IMR-90 (cell line): ENCODE results near the gene SLC2A11. TPM values are rescaled to one million over a fixed set of nuclear protein-coding genes. Genes with fewer than 3 reads are reported as not detected.
A peak's percentile ranks its signal among the peaks of the same experiment; 100 is the strongest.

Source experiments
- ATAC-seq: fragments of 200-7000 bp; cut with Tn5 transposase; 2 replicates; pipeline ENCODE4 v1.9.1; 2020; ENCODE audit warnings: low read depth, mild to moderate bottlenecking, moderate library complexity
- BruUV-seq: library from RNA; stranded (reverse); fragments of 400-500 nt; replicated peaks from 2 replicates; lab custom pipeline; 2021; lab: Mats Ljungman, UMichigan
- CTCF ChIA-PET: fragments of 300-600 bp; formaldehyde crosslinking; extraction: SDS; loops from one replicate; lab custom pipeline; 2021; ENCODE audit warnings: antibody characterized with exemption; lab: Yijun Ruan, JAX
- POLR2A ChIA-PET: fragments of 300-600 bp; sonication (Branson Sonifier 250); formaldehyde crosslinking; loops from one replicate; lab custom pipeline; 2022; ENCODE audit warnings: antibody characterized with exemption; ENCODE audit not compliant: unreplicated experiment; lab: Charles Lee
- DNase-seq: peaks from one replicate; pipeline ENCODE4 v3.0.0; 2013
- H2AFZ ChIP-seq: replicated peaks from 2 replicates; pipeline ENCODE3; 2013; ENCODE audit warnings: low read length, mild to moderate bottlenecking; ENCODE audit not compliant: poor library complexity
- H2AK5ac ChIP-seq: 2 replicates; pipeline ENCODE4 v1.6.1; 2013; ENCODE audit warnings: low read depth, low read length, inconsistent platforms
- H2AK9ac ChIP-seq: replicated peaks from 2 replicates; pipeline ENCODE3; 2013; ENCODE audit warnings: mild to moderate bottlenecking, low read depth, low read length, moderate library complexity; ENCODE audit not compliant: poor library complexity
- H2BK120ac ChIP-seq: 2 replicates; pipeline ENCODE4 v1.6.1; 2013; ENCODE audit warnings: low read depth, low read length, inconsistent platforms
- H2BK15ac ChIP-seq: 3 replicates; pipeline ENCODE4 v1.6.1; 2013; ENCODE audit warnings: low read depth, low read length, inconsistent platforms
- H2BK20ac ChIP-seq: 2 replicates; pipeline ENCODE4 v1.6.1; 2013; ENCODE audit warnings: low read depth, mild to moderate bottlenecking, inconsistent platforms, low read length, moderate library complexity
- H2BK5ac ChIP-seq: 2 replicates; pipeline ENCODE4 v1.6.1; 2013; ENCODE audit warnings: mild to moderate bottlenecking, low read depth, low read length, inconsistent platforms; ENCODE audit not compliant: poor library complexity, severe bottlenecking
- H3K14ac ChIP-seq: replicated peaks from 2 replicates; pipeline ENCODE4 v1.6.1; 2013; ENCODE audit warnings: low read depth, low read length, inconsistent platforms
- H3K18ac ChIP-seq: 2 replicates; pipeline ENCODE4 v1.6.1; 2013; ENCODE audit warnings: low read depth, low read length, control low read depth
- H3K23ac ChIP-seq: 2 replicates; pipeline ENCODE4 v1.6.1; 2013; ENCODE audit warnings: low read depth, low read length, inconsistent platforms
- H3K27ac ChIP-seq: 2 replicates; pipeline ENCODE4 v1.5.1; 2013; ENCODE audit warnings: mild to moderate bottlenecking, control low read depth, low read length; ENCODE audit not compliant: insufficient read depth
- H3K27me3 ChIP-seq: 2 replicates; pipeline ENCODE4 v1.6.1; 2013; ENCODE audit warnings: low read length; ENCODE audit not compliant: control insufficient read depth, insufficient read depth
- H3K36me3 ChIP-seq: 2 replicates; pipeline ENCODE4 v1.6.1; 2013; ENCODE audit warnings: low read length, mixed read lengths; ENCODE audit not compliant: control insufficient read depth, insufficient read depth
- H3K4ac ChIP-seq: 2 replicates; pipeline ENCODE4 v1.6.1; 2013; ENCODE audit warnings: low read depth, low read length, inconsistent platforms
- H3K4me1 ChIP-seq: 2 replicates; pipeline ENCODE4 v1.6.1; 2013; ENCODE audit warnings: low read length, mixed read lengths; ENCODE audit not compliant: control insufficient read depth, insufficient read depth
- H3K4me2 ChIP-seq: 2 replicates; pipeline ENCODE4 v1.6.1; 2013; ENCODE audit warnings: low read depth, mild to moderate bottlenecking, control low read depth, low read length, moderate library complexity
- H3K4me3 ChIP-seq: 2 replicates; pipeline ENCODE4 v1.5.1; 2013; ENCODE audit warnings: low read depth, mild to moderate bottlenecking, control low read depth, low read length, moderate library complexity; ENCODE audit not compliant: insufficient read depth
- H3K56ac ChIP-seq: 2 replicates; pipeline ENCODE4 v1.6.1; 2013; ENCODE audit warnings: low read length, inconsistent platforms; ENCODE audit not compliant: insufficient read depth; ENCODE audit errors: extremely low read depth
- H3K79me1 ChIP-seq, 2 experiments: 2 replicates each; pipeline ENCODE4 v1.6.1; 2013; ENCODE audit warnings: low read length in 2 of 2, inconsistent platforms in 1 of 2, low read depth in 1 of 2
- H3K9ac ChIP-seq: 2 replicates; pipeline ENCODE4 v1.6.1; 2013; ENCODE audit warnings: low read depth, low read length, control low read depth
- H3K9me1 ChIP-seq: 2 replicates; pipeline ENCODE4 v1.6.1; 2013; ENCODE audit warnings: low read length, inconsistent platforms; ENCODE audit not compliant: insufficient read depth
- H3K9me3 ChIP-seq: 2 replicates; pipeline ENCODE4 v1.6.1; 2013; ENCODE audit warnings: low read length; ENCODE audit not compliant: control insufficient read depth, insufficient read depth
- H4K20me1 ChIP-seq: 2 replicates; pipeline ENCODE4 v1.6.1; 2013; ENCODE audit warnings: low read length, inconsistent platforms; ENCODE audit not compliant: insufficient read depth
- H4K5ac ChIP-seq: 2 replicates; pipeline ENCODE4 v1.6.1; 2013; ENCODE audit warnings: mild to moderate bottlenecking, low read depth, low read length, control low read depth
- H4K8ac ChIP-seq, 2 experiments: 2 replicates each; pipeline ENCODE4 v1.6.1; 2013; ENCODE audit warnings: low read depth in 2 of 2, low read length in 2 of 2, control low read depth in 1 of 2, inconsistent platforms in 1 of 2
- H4K91ac ChIP-seq: 2 replicates; pipeline ENCODE4 v1.6.1; 2013; ENCODE audit warnings: low read depth, low read length, inconsistent platforms; ENCODE audit not compliant: insufficient read depth
- USF2 ChIP-seq: fragments of 150-350 bp; IDR thresholded peaks from 2 replicates; pipeline ENCODE4 v1.6.1; 2017; ENCODE audit warnings: mild to moderate bottlenecking, antibody characterized with exemption, low read length, low read depth
- WGBS, 2 experiments: methylation state at CpG; one replicate each; pipeline versions ENCODE4 v1.1.5 to v1.1.7; 2013; ENCODE audit warnings: missing lambda C conversion rate in 2 of 2; ENCODE audit not compliant: insufficient read length in 1 of 2; ENCODE audit errors: extremely low coverage in 2 of 2; 5-methylcytosine and 5-hydroxymethylcytosine counted together
- dilution Hi-C: fragments of 300-500 bp; cut with HindIII; formaldehyde crosslinking; loops from one replicate; pipeline ENCODE4 v1.14.3; 2018; ENCODE audit warnings: low sequenced_read_pairs; ENCODE audit not compliant: unreplicated experiment
- in situ Hi-C: fragments of 300-500 bp; cut with MboI; formaldehyde crosslinking; loops from 3 replicates; pipeline ENCODE4 v1.14.3; 2019; ENCODE audit warnings: low sequenced_read_pairs, inconsistent platforms, mixed read lengths
- intact Hi-C: fragments of 100-400 bp; cut with micrococcal nuclease; formaldehyde crosslinking; loops from 2 replicates; pipeline ENCODE4 v1.10.0; 2022
- polyA plus RNA-seq, 3 experiments: library from polyadenylated mRNA; depleted of rRNA; stranded (reverse); fragments of >200 nt; gene quantifications; 2 replicates each; pipeline ENCODE4 v1.2.3, GENCODE V29; 2012; ENCODE audit warnings: low replicate concordance in 1 of 3
- total RNA-seq: library from RNA; depleted of rRNA; stranded (reverse); fragments of >200 nt; gene quantifications from 2 replicates; pipeline ENCODE4 v1.2.3, GENCODE V29; 2012
- TF ChIP-seq, protein P1 (sequence below): conservative IDR thresholded peaks from 2 replicates; pipeline ENCODE4 v1.5.1; 2012; ENCODE audit warnings: mild to moderate bottlenecking, low read depth, low read length, improper control_type of control experiment

SLC2A11 gene
- total and polyA plus RNA-seq, 2 of the 4 experiments (the other 2 are of a cell fraction), result 3.2 to 8.7 TPM

DNA sequence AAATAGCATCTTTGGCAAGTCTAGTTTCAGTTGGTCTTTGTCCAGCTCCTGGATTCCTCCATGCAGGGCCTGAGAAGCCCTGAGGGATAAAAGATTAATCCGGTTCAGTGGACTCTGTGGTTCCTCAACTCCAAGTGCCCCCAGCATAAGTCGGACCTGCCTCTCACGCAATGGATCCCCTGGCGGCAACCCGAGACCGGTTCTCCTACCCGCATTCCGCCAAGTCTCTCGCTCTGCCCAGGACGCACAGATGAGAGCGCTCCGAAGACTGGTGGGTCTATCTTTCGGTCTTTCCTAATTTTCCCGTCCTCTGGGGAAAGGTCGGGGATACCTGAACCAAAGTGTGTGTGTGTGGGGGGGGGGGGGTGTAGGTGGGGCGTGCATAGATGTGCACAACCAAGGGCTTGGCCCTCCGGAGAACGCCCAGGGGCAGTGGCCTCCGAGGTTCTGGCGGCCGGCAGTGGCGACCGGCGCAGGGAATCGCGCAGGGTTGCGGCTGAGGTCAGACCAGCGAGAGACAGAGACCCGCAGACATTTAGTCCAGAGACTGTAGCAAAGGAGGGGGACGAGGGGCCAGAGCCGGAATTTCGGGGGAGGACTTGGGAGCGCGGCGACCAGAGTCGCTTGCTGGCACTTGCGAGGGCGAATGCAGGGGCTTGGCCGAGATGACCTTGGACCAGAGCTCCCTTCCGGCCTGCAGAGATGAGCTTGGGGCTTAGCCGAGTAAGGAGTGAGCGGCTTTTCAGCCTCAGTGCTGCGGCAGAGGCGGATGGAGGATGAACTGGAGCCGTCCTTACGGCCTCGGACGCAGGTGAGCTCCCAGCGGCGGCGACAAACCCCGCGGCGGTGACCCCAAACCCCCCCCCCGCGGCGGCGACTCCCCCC is 712 bp upstream of the SLC2A11 start:
- peak overlapping the region; percentile 70 for H3K4ac ChIP-seq
- peak overlapping the region; percentile 5; the same call in 1 of the 2 replicates for H3K18ac ChIP-seq
- peak overlapping the region; percentile 68 for H4K5ac ChIP-seq
- peak overlapping the region; percentile 26 for H4K91ac ChIP-seq
- no peaks in the 10 kb centered on the region for H3K27me3 ChIP-seq
- no peaks in the 10 kb centered on the region for H3K9me3 ChIP-seq
- H3K79me1 ChIP-seq, result peaks cover 0 to 16% of the 10 kb centered on the region in 2 experiments; a peak in 1 of 4 replicates
- no peaks in the 10 kb centered on the region for H3K36me3 ChIP-seq
- intact Hi-C loops (no loop called here), in situ Hi-C loops (loop anchor here (10.0 kb wide), 1 partner anchor 232 kb away; no protein-coding TSS in a partner anchor), dilution Hi-C loops (no loop called here)
- H4K20me1 ChIP-seq, result no peaks in the 10 kb centered on the region
- H3K9me1 ChIP-seq, result no peaks in the 10 kb centered on the region
- 6% methylated on average over 28 of the region's 58 CpGs; no CpG with 5 or more reads in 1 of the 2 experiments for WGBS, 2 experiments
- peak; percentile 68 for ATAC-seq
- peak overlapping the region; percentile 6; the same call in 1 of the 2 replicates for H3K56ac ChIP-seq
- H2BK20ac ChIP-seq, result no peak overlapping the region
- peak overlapping the region; percentile 99 for H2AFZ ChIP-seq
- H4K8ac ChIP-seq, result peak overlapping the region; percentile 56 to 93
- H2BK5ac ChIP-seq, result peak overlapping the region; percentile 42
- H2AK9ac ChIP-seq, result peak overlapping the region; percentile 69
- H3K4me1 ChIP-seq, result peaks cover 10% of the 10 kb centered on the region
- BruUV-seq, result no TSS peak
- peak; percentile 46 for DNase-seq
- ChIA-PET CTCF (interaction anchor here (1.0 to 1.3 kb wide), 3 partner anchors 7 to 86 kb away, joined by 4 to 6 read pairs (median 5); partner anchors contain the start of gene MIF), POLR2A (interaction anchor here (0.5 to 0.7 kb wide), 4 partner anchors 113 to 358 kb away, joined by 3 to 7 read pairs (median 4); no protein-coding TSS in a partner anchor)
- H3K23ac ChIP-seq, result peak overlapping the region; percentile 90
- no peak overlapping the region for H2BK15ac ChIP-seq
- peak overlapping the region; percentile 57 for H3K27ac ChIP-seq
- H3K4me2 ChIP-seq, result peak overlapping the region; percentile 78
- no peak overlapping the region for H2BK120ac ChIP-seq
- peak overlapping the region; percentile 33 for H3K4me3 ChIP-seq
- peak overlapping the region; percentile 87 for H3K14ac ChIP-seq
- no peak for TF ChIP-seq USF2
- TF ChIP-seq, protein P1, sequence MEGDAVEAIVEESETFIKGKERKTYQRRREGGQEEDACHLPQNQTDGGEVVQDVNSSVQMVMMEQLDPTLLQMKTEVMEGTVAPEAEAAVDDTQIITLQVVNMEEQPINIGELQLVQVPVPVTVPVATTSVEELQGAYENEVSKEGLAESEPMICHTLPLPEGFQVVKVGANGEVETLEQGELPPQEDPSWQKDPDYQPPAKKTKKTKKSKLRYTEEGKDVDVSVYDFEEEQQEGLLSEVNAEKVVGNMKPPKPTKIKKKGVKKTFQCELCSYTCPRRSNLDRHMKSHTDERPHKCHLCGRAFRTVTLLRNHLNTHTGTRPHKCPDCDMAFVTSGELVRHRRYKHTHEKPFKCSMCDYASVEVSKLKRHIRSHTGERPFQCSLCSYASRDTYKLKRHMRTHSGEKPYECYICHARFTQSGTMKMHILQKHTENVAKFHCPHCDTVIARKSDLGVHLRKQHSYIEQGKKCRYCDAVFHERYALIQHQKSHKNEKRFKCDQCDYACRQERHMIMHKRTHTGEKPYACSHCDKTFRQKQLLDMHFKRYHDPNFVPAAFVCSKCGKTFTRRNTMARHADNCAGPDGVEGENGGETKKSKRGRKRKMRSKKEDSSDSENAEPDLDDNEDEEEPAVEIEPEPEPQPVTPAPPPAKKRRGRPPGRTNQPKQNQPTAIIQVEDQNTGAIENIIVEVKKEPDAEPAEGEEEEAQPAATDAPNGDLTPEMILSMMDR, result 0 out of 2 replicates have a peak, but pooled peaks have one; percentile 9
- peak overlapping the region; percentile 58 for H3K9ac ChIP-seq
- H2AK5ac ChIP-seq, result peak overlapping the region; percentile 35; the same call in 1 of the 2 replicates
